Activated CD8-positive, alpha-beta memory T cell treated with anti-CD3 and anti-CD28 coated beads for 48 hours (primary cell): ENCODE data around the gene HK2.

Experiments
- DNase-seq, 3 experiments: peaks; one replicate each; pipeline ENCODE4 v3.0.0-alpha.2; 2020; ENCODE audit warnings: low read depth in 2 of 3, low spot score in 2 of 3

The HK2 gene

GRCh38 chr2:74930811-74931486, 97.0 kb downstream of the HK2 start:
- no peak for DNase-seq

GRCh38 chr2:74931940-74932339, 98.0 kb downstream of the HK2 start:
- DNase-seq = no peak

DNA sequence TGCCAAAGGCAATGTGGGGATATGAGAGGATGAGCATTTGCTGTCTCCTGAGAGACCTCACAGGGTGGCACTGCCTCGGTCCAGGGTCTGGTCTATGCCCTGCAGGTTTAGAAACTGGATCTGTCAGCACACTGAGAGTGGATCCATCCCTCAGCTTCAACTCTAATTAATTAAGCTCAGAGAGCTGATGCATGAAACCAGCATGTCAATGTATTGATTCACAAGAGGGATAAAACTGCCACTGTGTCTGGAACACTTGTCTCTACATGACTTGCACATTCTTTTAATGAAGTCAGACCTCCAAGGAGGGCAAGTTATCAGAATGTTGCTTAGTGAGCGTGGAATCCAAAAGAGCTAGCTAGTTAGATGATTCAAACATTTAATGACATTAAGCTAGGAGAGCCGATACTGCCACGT, 102.1 kb downstream of the HK2 start:
- no peak for DNase-seq

GRCh38 chr2:74937221-74937880, 103.4 kb downstream of the HK2 start:
- DNase-seq = no peak

DNA sequence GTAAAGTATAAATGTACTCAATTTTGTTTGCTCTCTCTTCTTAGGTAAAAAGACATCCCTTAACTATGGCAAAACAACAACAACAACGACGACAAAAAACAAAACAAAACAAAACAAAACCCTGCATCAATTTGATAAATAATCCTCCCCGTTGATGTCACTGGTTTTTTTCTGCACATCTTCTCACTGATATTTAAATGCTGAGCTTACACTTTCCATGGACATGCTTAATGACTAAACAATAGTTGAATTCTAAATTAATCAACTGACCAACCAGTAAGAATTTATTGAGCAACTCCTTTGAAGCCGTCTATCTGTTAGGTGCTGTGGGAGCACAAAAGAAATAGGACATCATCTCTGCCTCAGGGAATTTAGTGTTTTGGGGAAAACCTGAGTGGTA, 104.3 kb downstream of the HK2 start:
- DNase-seq = no peak

GRCh38 chr2:74939919-74940812, 106.2 kb downstream of the HK2 start:
- DNase-seq = no peak

- no peak for DNase-seq
These were observed 107.4 kb downstream of the HK2 start for GRCh38 chr2:74941284-74941683.

GRCh38 chr2:74942263-74942662, 108.3 kb downstream of the HK2 start:
- DNase-seq = no peak
